AG04450 (cell line): Measurements from ENCODE around the gene TLE2. TPM values are rescaled to one million over a fixed set of nuclear protein-coding genes. Genes with fewer than 3 reads are reported as not detected.

Experiments
- CTCF ChIA-PET: fragments of 300-600, 350-600 bp; formaldehyde crosslinking; extraction: SDS; loops from one replicate; lab custom pipeline; 2022; ENCODE audit warnings: antibody characterized with exemption, inconsistent platforms; lab: Charles Lee
- POLR2A ChIA-PET: fragments of 350-600 bp; formaldehyde crosslinking; extraction: SDS; loops from one replicate; lab custom pipeline; 2021; ENCODE audit warnings: antibody characterized with exemption, inconsistent platforms; lab: Yijun Ruan, JAX
- DNase-seq: peaks from one replicate; pipeline ENCODE4 v3.0.0-alpha.2; 2011; ENCODE audit warnings: low read depth, low spot score
- H3K27ac ChIP-seq: one replicate; pipeline ENCODE4 v1.5.1; 2012; ENCODE audit warnings: low read depth, low read length, control low read depth
- H3K27me3 ChIP-seq: one replicate; pipeline ENCODE4 v1.6.0; 2012; ENCODE audit warnings: low read length; ENCODE audit not compliant: control insufficient read depth, insufficient read depth
- H3K4me3 ChIP-seq: 2 replicates; pipeline ENCODE4 v1.5.1; 2011; ENCODE audit warnings: mild to moderate bottlenecking, low read depth, low read length, control low read depth
- H3K9me3 ChIP-seq: 2 replicates; pipeline ENCODE4 v1.5.1; 2012; ENCODE audit warnings: low read length; ENCODE audit not compliant: control insufficient read depth, insufficient read depth
- CTCF ChIP-seq: IDR thresholded peaks from 2 replicates; pipeline ENCODE4 v1.5.1; 2011; ENCODE audit warnings: low read depth, low read length, control low read depth, inconsistent platforms
- polyA plus RNA-seq: library from polyadenylated mRNA; depleted of rRNA; stranded (reverse); fragments of >200 nt; gene quantifications from 2 replicates; pipeline ENCODE4 v1.2.3, GENCODE V29; 2011

Gene TLE2
- polyA plus RNA-seq, 1 experiment, result 0.47 TPM

- TF ChIP-seq CTCF, result no peak
- H3K27me3 ChIP-seq, result no peaks in the 10 kb centered on the region
- no peak overlapping the region for H3K4me3 ChIP-seq
- H3K9me3 ChIP-seq, result no peaks in the 10 kb centered on the region
- H3K27ac ChIP-seq, result no peak overlapping the region
- no peak for DNase-seq
- ChIA-PET CTCF (no interaction called here), POLR2A (no interaction called here)
These were observed 27.5 kb upstream of the TLE2 start for GRCh38 chr19:3056417-3057088.

GRCh38 chr19:3055741-3056416 is 26.8 kb upstream of the TLE2 start:
- Histone ChIP-seq H3K9me3 (peaks cover 4% of the 10 kb centered on the region; the same call in 1 of the 2 replicates), H3K27ac (peak overlapping the region; percentile 39), H3K27me3 (no peaks in the 10 kb centered on the region), H3K4me3 (no peak overlapping the region)
- CTCF ChIA-PET, result no interaction called here
- no peak for DNase-seq
- no peak for TF ChIP-seq CTCF
- POLR2A ChIA-PET, result no interaction called here

DNA sequence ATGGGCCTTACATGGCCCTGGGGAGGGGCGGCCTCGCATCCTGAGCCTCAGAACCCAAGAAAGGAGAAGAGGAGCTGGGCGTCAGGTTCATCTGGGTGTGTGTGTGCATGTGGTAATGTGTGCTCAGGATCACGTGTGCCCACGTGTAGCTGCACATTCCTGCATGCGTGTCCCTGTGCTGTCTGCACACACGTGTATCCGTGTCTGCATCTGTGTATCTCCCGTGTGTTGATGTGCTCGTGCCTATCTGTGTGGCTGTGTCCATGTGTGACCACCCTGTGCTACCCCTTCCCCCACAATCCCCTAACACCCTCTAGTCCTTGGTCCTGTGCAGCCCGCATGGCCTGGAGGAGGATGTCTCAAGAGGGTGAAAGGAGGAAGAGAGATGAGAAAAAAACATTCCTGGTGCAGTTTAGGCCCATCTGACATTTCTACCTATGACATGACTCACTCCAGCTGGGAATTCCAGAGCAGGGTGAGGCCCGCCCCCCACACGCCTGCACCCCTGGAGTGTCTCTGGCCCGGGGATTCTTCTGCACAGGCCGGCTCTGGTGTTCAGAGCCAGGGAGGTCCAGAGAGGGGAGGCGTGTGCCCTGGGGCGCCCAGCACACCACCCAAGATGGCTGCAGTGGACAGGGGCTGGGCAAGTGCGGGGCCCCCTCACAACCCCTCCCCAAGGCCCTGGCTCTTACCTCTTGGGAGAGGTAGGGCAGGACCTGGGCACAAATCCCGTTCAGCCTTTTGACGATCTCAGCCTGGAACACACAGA is 26.1 kb upstream of the TLE2 start:
- ChIA-PET CTCF (no interaction called here), POLR2A (interaction anchor here (1.0 kb wide), 1 partner anchor 105 kb away, joined by 4 read pairs; no protein-coding TSS in a partner anchor)
- Histone ChIP-seq H3K4me3 (no peak overlapping the region), H3K27ac (peak overlapping the region; percentile 39), H3K9me3 (peaks cover 4% of the 10 kb centered on the region; the same call in 1 of the 2 replicates), H3K27me3 (no peaks in the 10 kb centered on the region)
- no peak for DNase-seq
- TF ChIP-seq CTCF, result no peak

GRCh38 chr19:3054265-3054971 is 25.3 kb upstream of the TLE2 start:
- POLR2A ChIA-PET, result interaction anchor here (1.0 to 1.2 kb wide), 2 partner anchors 12 to 104 kb away, joined by 3 to 4 read pairs; no protein-coding TSS in a partner anchor
- TF ChIP-seq CTCF, result no peak

More at GRCh38 chr19:3054265-3054971, 25.3 kb upstream of the TLE2 start:
- no peak overlapping the region for H3K4me3 ChIP-seq
- CTCF ChIA-PET, result interaction anchor here (0.6 kb wide), 1 partner anchor 19 kb away, joined by 4 read pairs; no protein-coding TSS in a partner anchor
- DNase-seq, result no peak
- H3K27me3 ChIP-seq, result no peaks in the 10 kb centered on the region
- H3K9me3 ChIP-seq, result peaks cover 4% of the 10 kb centered on the region; the same call in 1 of the 2 replicates
- H3K27ac ChIP-seq, result no peak overlapping the region
